Measurements from ENCODE around the gene SAV1. TPM values are rescaled to one million over a fixed set of nuclear protein-coding genes. Genes with fewer than 3 reads are reported as not detected.

SAV1 gene
- total and polyA plus RNA-seq, 2 donors (not counting 1 experiment from before 2014, with no cell fraction given), result 22.4 to 36.1 TPM

GRCh38 chr14:50705026-50705593 is 37.0 kb upstream of the SAV1 start:
- no peak overlapping the region for H3K27ac ChIP-seq (ENCODE audit: low read length in 2 of 2)
- POLR2A ChIA-PET, result no interaction called here
- H3K36me3 ChIP-seq (replicated peaks in 1 of 2; ENCODE audit: control extremely low read depth in 1 of 2, control insufficient read depth in 1 of 2, extremely low read depth in 1 of 2, insufficient read depth in 2 of 2, low read length in 1 of 2), result no peaks in the 10 kb centered on the region
- Mint-ChIP-seq H3K27ac (no peak overlapping the region), H3K27me3 (peaks cover 4% of the 10 kb centered on the region), H3K9me3 (ENCODE audit: insufficient read depth) (peaks cover 3% of the 10 kb centered on the region), H3K4me1 (peaks cover 2% of the 10 kb centered on the region), H3K4me3 (no peak overlapping the region)
- no peak overlapping the region for H3K9ac ChIP-seq (ENCODE audit: low read length)
- no peaks in the 10 kb centered on the region for H3K4me1 ChIP-seq (ENCODE audit: control insufficient read depth in 2 of 2, insufficient read depth in 2 of 2, low read length in 2 of 2)
- DNase-seq, result no peak
- H3K79me2 ChIP-seq (ENCODE audit: control insufficient read depth, insufficient read depth, low read length), result no peaks in the 10 kb centered on the region
- TF ChIP-seq, protein P1, sequence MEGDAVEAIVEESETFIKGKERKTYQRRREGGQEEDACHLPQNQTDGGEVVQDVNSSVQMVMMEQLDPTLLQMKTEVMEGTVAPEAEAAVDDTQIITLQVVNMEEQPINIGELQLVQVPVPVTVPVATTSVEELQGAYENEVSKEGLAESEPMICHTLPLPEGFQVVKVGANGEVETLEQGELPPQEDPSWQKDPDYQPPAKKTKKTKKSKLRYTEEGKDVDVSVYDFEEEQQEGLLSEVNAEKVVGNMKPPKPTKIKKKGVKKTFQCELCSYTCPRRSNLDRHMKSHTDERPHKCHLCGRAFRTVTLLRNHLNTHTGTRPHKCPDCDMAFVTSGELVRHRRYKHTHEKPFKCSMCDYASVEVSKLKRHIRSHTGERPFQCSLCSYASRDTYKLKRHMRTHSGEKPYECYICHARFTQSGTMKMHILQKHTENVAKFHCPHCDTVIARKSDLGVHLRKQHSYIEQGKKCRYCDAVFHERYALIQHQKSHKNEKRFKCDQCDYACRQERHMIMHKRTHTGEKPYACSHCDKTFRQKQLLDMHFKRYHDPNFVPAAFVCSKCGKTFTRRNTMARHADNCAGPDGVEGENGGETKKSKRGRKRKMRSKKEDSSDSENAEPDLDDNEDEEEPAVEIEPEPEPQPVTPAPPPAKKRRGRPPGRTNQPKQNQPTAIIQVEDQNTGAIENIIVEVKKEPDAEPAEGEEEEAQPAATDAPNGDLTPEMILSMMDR (IDR thresholded peaks at IDR 0.05), result no peak
- TF ChIP-seq EZH2 (IDR thresholded peaks at IDR 0.05; ENCODE audit: borderline replicate concordance, insufficient read depth, low read depth, low read length, poor library complexity, severe bottlenecking), result no peak
- peaks cover 0 to 14% (median 0%) of the 10 kb centered on the region in 3 donors for H3K9me3 ChIP-seq (ENCODE audit: control extremely low read depth in 1 of 3, control insufficient read depth in 2 of 3, insufficient read depth in 1 of 3, low read length in 2 of 3)
- CTCF ChIA-PET, result interaction anchor here (3.5 kb wide), 1 partner anchor 10 kb away, joined by 15 read pairs; no protein-coding TSS in a partner anchor
- H3K4me2 ChIP-seq (replicated peaks; ENCODE audit: low read depth, low read length, poor library complexity, severe bottlenecking), result no peak overlapping the region
- no peak overlapping the region for H3K4me3 ChIP-seq (ENCODE audit: control extremely low read depth in 1 of 5, extremely low read depth in 1 of 5, insufficient read depth in 1 of 5, low read depth in 2 of 5, low read length in 4 of 5)
- H3K27me3 ChIP-seq (replicated peaks in 1 of 4; ENCODE audit: control extremely low read depth in 1 of 4, control insufficient read depth in 3 of 4, insufficient read depth in 4 of 4, low read length in 3 of 4), result no peaks in the 10 kb centered on the region
- 98% methylated on average over 22 of the region's 22 CpGs for WGBS (ENCODE audit: insufficient coverage)
- no peak for ATAC-seq (ENCODE audit: low read depth)
- H4K20me1 ChIP-seq (ENCODE audit: control insufficient read depth, insufficient read depth, low read length, poor library complexity, severe bottlenecking), result no peaks in the 10 kb centered on the region
- intact Hi-C loops (cut with micrococcal nuclease), result no loop called here
- H2AFZ ChIP-seq (ENCODE audit: insufficient read depth, low read depth, low read length, poor library complexity, severe bottlenecking), result no peak overlapping the region

DNA sequence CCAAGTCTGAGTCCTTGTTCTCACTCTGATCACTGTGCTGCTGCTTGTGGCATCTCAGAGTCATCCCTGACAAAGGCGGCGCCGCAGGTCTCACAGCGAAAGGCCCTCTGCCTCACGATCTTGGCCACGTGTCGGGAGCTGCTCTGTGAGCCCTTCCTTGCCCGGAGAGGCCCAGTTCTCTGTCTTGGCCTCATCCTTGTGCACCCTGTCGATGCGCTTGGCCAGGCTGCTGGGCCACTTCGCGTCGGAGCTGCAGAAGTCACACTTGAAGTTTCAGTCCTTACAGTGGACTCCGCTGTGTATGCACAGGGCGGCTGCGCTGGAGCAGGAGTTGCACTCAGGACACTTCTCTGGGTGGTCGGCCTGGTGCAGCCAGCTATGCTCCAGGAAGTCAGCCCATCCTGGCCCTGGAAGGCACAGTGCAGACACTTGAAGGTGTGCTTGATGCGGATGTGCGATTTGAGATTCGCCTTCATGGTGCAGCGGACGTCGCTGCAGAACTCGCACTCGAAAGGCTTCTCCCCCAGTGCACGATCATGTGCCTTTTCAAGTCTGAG is 36.4 kb upstream of the SAV1 start:
- Mint-ChIP-seq H3K9me3 (ENCODE audit: insufficient read depth) (peaks cover 3% of the 10 kb centered on the region), H3K27me3 (peaks cover 4% of the 10 kb centered on the region), H3K27ac (no peak overlapping the region), H3K4me3 (no peak overlapping the region), H3K4me1 (peaks cover 2% of the 10 kb centered on the region)
- no peak for TF ChIP-seq EZH2 (IDR thresholded peaks at IDR 0.05; ENCODE audit: borderline replicate concordance, insufficient read depth, low read depth, low read length, poor library complexity, severe bottlenecking)
- TF ChIP-seq, protein P1 (IDR thresholded peaks at IDR 0.05), result no peak
- Histone ChIP-seq H3K79me2 (ENCODE audit: control insufficient read depth, insufficient read depth, low read length) (no peaks in the 10 kb centered on the region), H3K36me3 (replicated peaks in 1 of 2; ENCODE audit: control extremely low read depth in 1 of 2, control insufficient read depth in 1 of 2, extremely low read depth in 1 of 2, insufficient read depth in 2 of 2, low read length in 1 of 2) (no peaks in the 10 kb centered on the region), H3K4me1 (ENCODE audit: control insufficient read depth in 2 of 2, insufficient read depth in 2 of 2, low read length in 2 of 2) (no peaks in the 10 kb centered on the region), H3K9ac (ENCODE audit: low read length) (no peak overlapping the region), H4K20me1 (ENCODE audit: control insufficient read depth, insufficient read depth, low read length, poor library complexity, severe bottlenecking) (no peaks in the 10 kb centered on the region), H3K9me3 (ENCODE audit: control extremely low read depth in 1 of 3, control insufficient read depth in 2 of 3, insufficient read depth in 1 of 3, low read length in 2 of 3) (peaks cover 0 to 14% (median 0%) of the 10 kb centered on the region in 3 donors), H2AFZ (ENCODE audit: insufficient read depth, low read depth, low read length, poor library complexity, severe bottlenecking) (no peak overlapping the region), H3K27ac (ENCODE audit: low read length in 2 of 2) (no peak overlapping the region), H3K4me2 (replicated peaks; ENCODE audit: low read depth, low read length, poor library complexity, severe bottlenecking) (no peak overlapping the region), H3K4me3 (ENCODE audit: control extremely low read depth in 1 of 5, extremely low read depth in 1 of 5, insufficient read depth in 1 of 5, low read depth in 2 of 5, low read length in 4 of 5) (no peak overlapping the region), H3K27me3 (replicated peaks in 1 of 4; ENCODE audit: control extremely low read depth in 1 of 4, control insufficient read depth in 3 of 4, insufficient read depth in 4 of 4, low read length in 3 of 4) (no peaks in the 10 kb centered on the region)
- POLR2A ChIA-PET, result no interaction called here
- intact Hi-C loops (cut with micrococcal nuclease), result no loop called here
- WGBS (ENCODE audit: insufficient coverage), result 98% methylated on average over 26 of the region's 26 CpGs
- CTCF ChIA-PET, result interaction anchor here (3.5 kb wide), 1 partner anchor 10 kb away, joined by 15 read pairs; no protein-coding TSS in a partner anchor
- DNase-seq (no peak), ATAC-seq (ENCODE audit: low read depth) (no peak)
